ENCODE measurements around the gene TNFAIP3.

TNFAIP3 gene

DNA sequence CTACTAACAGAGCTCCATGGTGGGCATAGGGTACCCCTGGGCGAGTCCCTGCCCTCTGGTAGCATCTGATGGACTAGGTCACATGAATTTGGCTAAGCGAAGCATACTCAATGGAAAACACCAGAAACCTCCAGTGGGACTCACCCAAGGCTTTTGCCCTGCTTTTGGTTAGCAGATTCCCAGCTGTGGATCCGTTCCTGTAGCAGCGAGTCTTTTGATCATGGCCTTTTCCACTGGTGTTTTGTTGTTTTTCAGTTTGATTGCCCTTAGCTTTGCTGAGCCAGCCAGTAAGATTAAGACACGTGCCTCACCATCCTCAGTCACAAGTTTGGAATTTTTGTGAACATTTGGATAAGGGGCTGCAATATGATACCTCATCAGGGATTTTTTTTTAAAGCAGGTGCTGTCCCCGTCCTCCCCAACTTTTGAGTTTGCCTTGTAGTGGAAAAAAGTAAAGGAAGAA, 8.0 kb downstream of the TNFAIP3 start:
- Histone ChIP-seq H3K9me3 (ENCODE audit: insufficient read depth, low read depth, low read length) (no peaks in the 10 kb centered on the region), H3K27me3 (ENCODE audit: insufficient read depth, low read length) (no peaks in the 10 kb centered on the region; the same call in 1 of the 2 replicates), H3K4me1 (ENCODE audit: insufficient read depth, low read length) (peaks cover 18% of the 10 kb centered on the region), H3K36me3 (ENCODE audit: insufficient read depth, low read depth, low read length) (peaks cover 43% of the 10 kb centered on the region), H3K4me3 (ENCODE audit: low read length) (no peak overlapping the region), H3K27ac (ENCODE audit: low read length) (no peak overlapping the region), H3K9ac (ENCODE audit: low read depth, low read length) (no peak overlapping the region)

DNA sequence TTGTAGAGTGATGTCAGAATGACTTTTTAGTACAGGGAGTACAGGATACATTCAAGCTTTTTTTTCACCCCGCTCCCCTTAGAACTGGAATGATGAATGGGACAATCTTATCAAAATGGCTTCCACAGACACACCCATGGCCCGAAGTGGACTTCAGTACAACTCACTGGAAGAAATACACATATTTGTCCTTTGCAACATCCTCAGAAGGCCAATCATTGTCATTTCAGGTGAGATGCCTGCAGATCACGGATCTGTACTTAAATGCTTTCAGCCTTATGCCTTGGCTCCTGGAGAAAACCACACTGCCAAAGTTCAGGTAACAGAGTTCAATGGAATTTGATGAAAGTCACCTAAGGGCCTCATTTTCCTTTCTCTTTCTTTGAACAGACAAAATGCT, 8.5 kb downstream of the TNFAIP3 start:
- Histone ChIP-seq H3K9me3 (ENCODE audit: insufficient read depth, low read depth, low read length) (no peaks in the 10 kb centered on the region), H3K9ac (ENCODE audit: low read depth, low read length) (no peak overlapping the region), H3K36me3 (ENCODE audit: insufficient read depth, low read depth, low read length) (peaks cover 48% of the 10 kb centered on the region), H3K27me3 (ENCODE audit: insufficient read depth, low read length) (no peaks in the 10 kb centered on the region; the same call in 1 of the 2 replicates), H3K27ac (ENCODE audit: low read length) (no peak overlapping the region), H3K4me3 (ENCODE audit: low read length) (no peak overlapping the region), H3K4me1 (ENCODE audit: insufficient read depth, low read length) (peaks cover 20% of the 10 kb centered on the region)

DNA sequence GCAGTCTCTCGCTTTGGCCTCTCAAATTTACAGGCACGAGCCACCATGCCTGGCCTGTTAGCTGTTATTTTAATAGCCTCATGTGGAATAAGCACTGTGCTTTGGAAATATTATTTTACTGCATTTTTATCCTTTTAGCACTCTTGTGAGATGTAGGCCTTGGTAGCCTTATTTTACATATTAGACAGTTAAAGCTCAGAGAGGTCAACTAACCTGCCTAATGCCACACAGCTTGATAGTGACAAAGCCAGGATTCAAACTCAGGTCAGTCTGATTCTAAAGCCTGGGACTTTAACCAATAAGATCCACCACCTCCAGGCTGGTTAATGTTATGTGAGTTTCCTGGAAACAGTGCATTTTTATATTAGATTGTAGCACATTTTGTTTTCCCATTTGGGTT, 9.5 kb downstream of the TNFAIP3 start:
- Histone ChIP-seq H3K27ac (ENCODE audit: low read length) (no peak overlapping the region), H3K9me3 (ENCODE audit: insufficient read depth, low read depth, low read length) (no peaks in the 10 kb centered on the region), H3K36me3 (ENCODE audit: insufficient read depth, low read depth, low read length) (peaks cover 57% of the 10 kb centered on the region), H3K4me3 (ENCODE audit: low read length) (no peak overlapping the region), H3K4me1 (ENCODE audit: insufficient read depth, low read length) (peaks cover 14% of the 10 kb centered on the region), H3K9ac (ENCODE audit: low read depth, low read length) (no peak overlapping the region), H3K27me3 (ENCODE audit: insufficient read depth, low read length) (no peaks in the 10 kb centered on the region; the same call in 1 of the 2 replicates)

DNA sequence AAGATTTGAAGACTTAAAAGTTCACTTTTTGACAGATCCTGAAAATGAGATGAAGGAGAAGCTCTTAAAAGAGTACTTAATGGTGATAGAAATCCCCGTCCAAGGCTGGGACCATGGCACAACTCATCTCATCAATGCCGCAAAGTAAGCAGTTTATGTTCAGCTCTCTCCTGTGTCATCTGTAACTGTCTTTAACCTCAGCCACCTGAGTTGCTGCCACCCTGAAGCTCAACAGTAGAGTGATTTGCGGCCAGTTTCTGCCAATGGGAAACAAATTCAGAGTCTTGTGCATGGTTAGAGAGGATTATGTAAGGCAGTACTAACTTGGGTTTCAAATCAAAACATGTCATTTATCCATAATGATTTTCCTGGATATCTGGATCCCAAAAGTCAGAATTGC, 10.1 kb downstream of the TNFAIP3 start:
- Histone ChIP-seq H3K9me3 (ENCODE audit: insufficient read depth, low read depth, low read length) (no peaks in the 10 kb centered on the region), H3K27ac (ENCODE audit: low read length) (no peak overlapping the region), H3K36me3 (ENCODE audit: insufficient read depth, low read depth, low read length) (peaks cover 62% of the 10 kb centered on the region), H3K4me3 (ENCODE audit: low read length) (no peak overlapping the region), H3K4me1 (ENCODE audit: insufficient read depth, low read length) (peaks cover 14% of the 10 kb centered on the region), H3K27me3 (ENCODE audit: insufficient read depth, low read length) (no peaks in the 10 kb centered on the region; the same call in 1 of the 2 replicates), H3K9ac (ENCODE audit: low read depth, low read length) (no peak overlapping the region)

DNA sequence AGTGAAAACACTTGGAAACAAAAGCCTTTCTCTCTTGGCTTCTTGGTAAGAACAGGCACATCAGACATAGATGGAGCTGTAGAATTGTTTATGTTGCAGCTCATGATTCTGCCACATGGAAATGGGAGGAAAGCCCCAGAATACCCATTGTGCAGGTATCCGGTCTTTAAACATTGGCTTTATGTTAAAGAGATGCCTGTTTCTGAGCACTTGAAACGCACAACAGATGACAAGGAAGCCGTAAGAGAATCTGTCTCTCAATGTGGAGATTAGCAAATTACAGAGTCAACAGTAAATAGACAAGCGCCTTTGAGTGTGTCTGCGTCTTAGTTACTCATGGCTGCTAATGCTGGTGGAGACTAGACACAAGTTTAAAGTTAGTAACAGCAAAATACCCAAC, 10.5 kb downstream of the TNFAIP3 start:
- Histone ChIP-seq H3K36me3 (ENCODE audit: insufficient read depth, low read depth, low read length) (peaks cover 62% of the 10 kb centered on the region), H3K9me3 (ENCODE audit: insufficient read depth, low read depth, low read length) (no peaks in the 10 kb centered on the region), H3K27me3 (ENCODE audit: insufficient read depth, low read length) (no peaks in the 10 kb centered on the region; the same call in 1 of the 2 replicates), H3K9ac (ENCODE audit: low read depth, low read length) (no peak overlapping the region), H3K27ac (ENCODE audit: low read length) (no peak overlapping the region), H3K4me1 (ENCODE audit: insufficient read depth, low read length) (peaks cover 14% of the 10 kb centered on the region), H3K4me3 (ENCODE audit: low read length) (no peak overlapping the region)

DNA sequence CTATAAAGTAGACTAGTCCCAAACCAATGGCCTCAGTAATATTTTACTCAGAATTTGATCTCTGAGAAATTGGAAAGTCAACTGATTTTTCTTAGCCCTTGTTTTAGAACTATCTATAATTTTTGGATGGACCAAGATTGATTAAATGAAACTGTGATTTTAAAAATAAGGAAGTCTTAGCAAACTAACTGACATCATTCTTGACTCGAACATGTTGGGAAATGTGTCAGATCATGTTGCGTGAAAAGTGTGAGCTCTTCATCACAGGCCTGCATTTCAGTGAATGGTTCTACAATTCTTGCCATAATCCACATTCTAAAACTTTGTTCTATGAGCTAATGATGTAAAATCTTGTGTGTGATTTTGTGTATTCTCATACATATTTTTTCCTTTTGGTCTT, 11.0 kb downstream of the TNFAIP3 start:
- H3K27me3 ChIP-seq (ENCODE audit: insufficient read depth, low read length), result no peaks in the 10 kb centered on the region; the same call in 1 of the 2 replicates
- H3K9ac ChIP-seq (ENCODE audit: low read depth, low read length), result no peak overlapping the region
- peaks cover 14% of the 10 kb centered on the region for H3K4me1 ChIP-seq (ENCODE audit: insufficient read depth, low read length)
- no peaks in the 10 kb centered on the region for H3K9me3 ChIP-seq (ENCODE audit: insufficient read depth, low read depth, low read length)
- H3K27ac ChIP-seq (ENCODE audit: low read length), result no peak overlapping the region
- peaks cover 61% of the 10 kb centered on the region for H3K36me3 ChIP-seq (ENCODE audit: insufficient read depth, low read depth, low read length)
- H3K4me3 ChIP-seq (ENCODE audit: low read length), result no peak overlapping the region

DNA sequence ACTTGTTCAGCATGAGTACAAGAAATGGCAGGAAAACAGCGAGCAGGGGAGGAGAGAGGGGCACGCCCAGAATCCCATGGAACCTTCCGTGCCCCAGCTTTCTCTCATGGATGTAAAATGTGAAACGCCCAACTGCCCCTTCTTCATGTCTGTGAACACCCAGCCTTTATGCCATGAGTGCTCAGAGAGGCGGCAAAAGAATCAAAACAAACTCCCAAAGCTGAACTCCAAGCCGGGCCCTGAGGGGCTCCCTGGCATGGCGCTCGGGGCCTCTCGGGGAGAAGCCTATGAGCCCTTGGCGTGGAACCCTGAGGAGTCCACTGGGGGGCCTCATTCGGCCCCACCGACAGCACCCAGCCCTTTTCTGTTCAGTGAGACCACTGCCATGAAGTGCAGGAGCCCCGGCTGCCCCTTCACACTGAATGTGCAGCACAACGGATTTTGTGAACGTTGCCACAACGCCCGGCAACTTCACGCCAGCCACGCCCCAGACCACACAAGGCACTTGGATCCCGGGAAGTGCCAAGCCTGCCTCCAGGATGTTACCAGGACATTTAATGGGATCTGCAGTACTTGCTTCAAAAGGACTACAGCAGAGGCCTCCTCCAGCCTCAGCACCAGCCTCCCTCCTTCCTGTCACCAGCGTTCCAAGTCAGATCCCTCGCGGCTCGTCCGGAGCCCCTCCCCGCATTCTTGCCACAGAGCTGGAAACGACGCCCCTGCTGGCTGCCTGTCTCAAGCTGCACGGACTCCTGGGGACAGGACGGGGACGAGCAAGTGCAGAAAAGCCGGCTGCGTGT, 11.6 kb downstream of the TNFAIP3 start:
- Histone ChIP-seq H3K4me1 (ENCODE audit: insufficient read depth, low read length) (peaks cover 14% of the 10 kb centered on the region), H3K27ac (ENCODE audit: low read length) (no peak overlapping the region), H3K9me3 (ENCODE audit: insufficient read depth, low read depth, low read length) (no peaks in the 10 kb centered on the region), H3K36me3 (ENCODE audit: insufficient read depth, low read depth, low read length) (peaks cover 61% of the 10 kb centered on the region), H3K27me3 (ENCODE audit: insufficient read depth, low read length) (no peaks in the 10 kb centered on the region; the same call in 1 of the 2 replicates), H3K4me3 (ENCODE audit: low read length) (no peak overlapping the region; the same call in 1 of the 2 replicates), H3K9ac (ENCODE audit: low read depth, low read length) (no peak overlapping the region)

DNA sequence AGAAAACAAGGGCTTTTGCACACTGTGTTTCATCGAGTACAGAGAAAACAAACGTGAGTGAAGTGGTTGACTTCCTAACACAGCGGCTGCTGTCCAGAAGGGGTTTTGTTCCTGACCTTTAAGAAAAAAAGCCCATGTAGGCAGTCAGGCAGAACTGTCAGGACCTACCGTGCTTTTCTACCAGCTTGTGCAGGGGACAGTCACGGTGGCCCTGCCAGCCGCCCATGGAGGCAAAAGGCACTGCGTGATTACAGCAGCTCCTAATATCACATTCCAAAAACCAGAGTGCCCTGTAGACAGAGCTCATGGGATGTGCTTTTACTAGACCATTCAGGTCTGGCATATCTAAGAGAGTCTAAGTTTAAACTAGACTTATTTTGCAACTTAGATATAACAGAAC, 12.2 kb downstream of the TNFAIP3 start:
- no peak overlapping the region for H3K9ac ChIP-seq (ENCODE audit: low read depth, low read length)
- H3K27me3 ChIP-seq (ENCODE audit: insufficient read depth, low read length), result no peaks in the 10 kb centered on the region; the same call in 1 of the 2 replicates
- peaks cover 14% of the 10 kb centered on the region for H3K4me1 ChIP-seq (ENCODE audit: insufficient read depth, low read length)
- H3K36me3 ChIP-seq (ENCODE audit: insufficient read depth, low read depth, low read length), result peaks cover 61% of the 10 kb centered on the region
- H3K4me3 ChIP-seq (ENCODE audit: low read length), result peak overlapping the region; percentile 29; the same call in 1 of the 2 replicates
- H3K27ac ChIP-seq (ENCODE audit: low read length), result no peak overlapping the region
- no peaks in the 10 kb centered on the region for H3K9me3 ChIP-seq (ENCODE audit: insufficient read depth, low read depth, low read length)

DNA sequence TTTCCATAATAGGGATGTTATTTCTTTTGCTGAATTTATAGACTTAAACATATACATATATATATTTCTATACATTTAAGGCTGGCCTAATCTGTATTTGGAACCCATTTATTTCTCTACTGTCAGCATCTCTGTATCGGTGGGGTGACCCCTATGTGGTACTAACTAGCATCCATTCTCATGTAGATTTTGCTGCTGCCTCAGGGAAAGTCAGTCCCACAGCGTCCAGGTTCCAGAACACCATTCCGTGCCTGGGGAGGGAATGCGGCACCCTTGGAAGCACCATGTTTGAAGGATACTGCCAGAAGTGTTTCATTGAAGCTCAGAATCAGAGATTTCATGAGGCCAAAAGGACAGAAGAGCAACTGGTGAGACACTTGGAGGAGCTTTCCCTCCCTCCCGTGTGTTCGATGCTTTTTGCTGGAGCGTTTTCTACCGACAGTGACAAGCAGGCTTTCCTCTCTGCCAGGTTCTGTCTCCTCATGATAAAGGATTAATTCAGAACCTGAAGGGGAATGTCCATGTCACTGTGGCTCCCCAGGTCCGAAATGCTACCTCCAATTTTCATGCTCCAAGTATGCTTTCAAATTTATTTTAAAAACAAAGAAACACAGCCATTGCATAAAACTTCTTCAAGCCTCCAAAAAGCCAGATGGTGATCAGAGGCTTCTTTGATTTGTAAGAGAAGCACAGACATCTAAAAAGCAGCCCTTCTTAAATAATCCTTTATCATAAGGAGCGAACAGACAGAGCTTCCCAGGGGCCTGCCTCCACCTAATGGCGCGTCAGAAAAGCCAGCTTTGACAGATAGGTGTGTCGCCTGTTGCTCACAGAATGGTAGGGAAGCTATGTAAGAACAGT, 13.1 kb downstream of the TNFAIP3 start:
- H3K4me1 ChIP-seq (ENCODE audit: insufficient read depth, low read length), result peaks cover 14% of the 10 kb centered on the region
- no peak overlapping the region for H3K9ac ChIP-seq (ENCODE audit: low read depth, low read length)
- H3K4me3 ChIP-seq (ENCODE audit: low read length), result no peak overlapping the region
- H3K9me3 ChIP-seq (ENCODE audit: insufficient read depth, low read depth, low read length), result no peaks in the 10 kb centered on the region
- H3K27me3 ChIP-seq (ENCODE audit: insufficient read depth, low read length), result no peaks in the 10 kb centered on the region; the same call in 1 of the 2 replicates
- no peak overlapping the region for H3K27ac ChIP-seq (ENCODE audit: low read length)
- H3K36me3 ChIP-seq (ENCODE audit: insufficient read depth, low read depth, low read length), result peaks cover 56% of the 10 kb centered on the region

DNA sequence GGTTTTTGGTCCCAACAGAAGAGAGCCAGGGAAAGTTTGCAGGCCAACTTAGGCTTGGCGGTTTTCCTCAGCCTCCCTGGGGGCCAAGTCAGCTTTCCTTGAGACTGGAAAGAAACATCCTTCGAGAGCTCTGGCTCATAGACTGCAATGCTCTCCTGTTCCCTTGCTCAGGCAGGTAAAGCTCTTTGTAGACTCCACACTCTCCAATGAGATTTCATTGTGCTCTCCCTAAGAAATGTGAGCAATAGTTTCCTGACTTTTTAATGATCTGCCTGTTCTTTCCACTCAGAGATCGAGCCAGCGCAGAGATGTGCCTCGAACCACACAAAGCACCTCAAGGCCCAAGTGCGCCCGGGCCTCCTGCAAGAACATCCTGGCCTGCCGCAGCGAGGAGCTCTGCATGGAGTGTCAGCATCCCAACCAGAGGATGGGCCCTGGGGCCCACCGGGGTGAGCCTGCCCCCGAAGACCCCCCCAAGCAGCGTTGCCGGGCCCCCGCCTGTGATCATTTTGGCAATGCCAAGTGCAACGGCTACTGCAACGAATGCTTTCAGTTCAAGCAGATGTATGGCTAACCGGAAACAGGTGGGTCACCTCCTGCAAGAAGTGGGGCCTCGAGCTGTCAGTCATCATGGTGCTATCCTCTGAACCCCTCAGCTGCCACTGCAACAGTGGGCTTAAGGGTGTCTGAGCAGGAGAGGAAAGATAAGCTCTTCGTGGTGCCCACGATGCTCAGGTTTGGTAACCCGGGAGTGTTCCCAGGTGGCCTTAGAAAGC, 13.9 kb downstream of the TNFAIP3 start:
- no peak overlapping the region for H3K9ac ChIP-seq (ENCODE audit: low read depth, low read length)
- no peaks in the 10 kb centered on the region; the same call in 1 of the 2 replicates for H3K27me3 ChIP-seq (ENCODE audit: insufficient read depth, low read length)
- no peaks in the 10 kb centered on the region for H3K9me3 ChIP-seq (ENCODE audit: insufficient read depth, low read depth, low read length)
- no peak overlapping the region for H3K4me3 ChIP-seq (ENCODE audit: low read length)
- H3K36me3 ChIP-seq (ENCODE audit: insufficient read depth, low read depth, low read length), result peaks cover 48% of the 10 kb centered on the region
- H3K4me1 ChIP-seq (ENCODE audit: insufficient read depth, low read length), result peaks cover 14% of the 10 kb centered on the region
- no peak overlapping the region for H3K27ac ChIP-seq (ENCODE audit: low read length)

DNA sequence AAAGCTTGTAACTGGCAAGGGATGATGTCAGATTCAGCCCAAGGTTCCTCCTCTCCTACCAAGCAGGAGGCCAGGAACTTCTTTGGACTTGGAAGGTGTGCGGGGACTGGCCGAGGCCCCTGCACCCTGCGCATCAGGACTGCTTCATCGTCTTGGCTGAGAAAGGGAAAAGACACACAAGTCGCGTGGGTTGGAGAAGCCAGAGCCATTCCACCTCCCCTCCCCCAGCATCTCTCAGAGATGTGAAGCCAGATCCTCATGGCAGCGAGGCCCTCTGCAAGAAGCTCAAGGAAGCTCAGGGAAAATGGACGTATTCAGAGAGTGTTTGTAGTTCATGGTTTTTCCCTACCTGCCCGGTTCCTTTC, 14.4 kb downstream of the TNFAIP3 start:
- H3K9ac ChIP-seq (ENCODE audit: low read depth, low read length), result no peak overlapping the region
- H3K4me3 ChIP-seq (ENCODE audit: low read length), result no peak overlapping the region
- H3K9me3 ChIP-seq (ENCODE audit: insufficient read depth, low read depth, low read length), result no peaks in the 10 kb centered on the region
- peaks cover 14% of the 10 kb centered on the region for H3K4me1 ChIP-seq (ENCODE audit: insufficient read depth, low read length)
- peaks cover 44% of the 10 kb centered on the region for H3K36me3 ChIP-seq (ENCODE audit: insufficient read depth, low read depth, low read length)
- H3K27ac ChIP-seq (ENCODE audit: low read length), result no peak overlapping the region
- no peaks in the 10 kb centered on the region; the same call in 1 of the 2 replicates for H3K27me3 ChIP-seq (ENCODE audit: insufficient read depth, low read length)

Measured in iPS-20b (cell line).